CD4-positive, alpha-beta T cell treated with Interleukin-4 for 4 hours (primary cell): ENCODE measurements around the gene ZNF532.
"Not testable (repeated sequence)": the region's sequence is repeated elsewhere in the genome, so short reads cannot be mapped to it uniquely, and the experiment has no call there.

Source experiments
- DNase-seq: peaks from one replicate; pipeline ENCODE4 v3.0.0-alpha.2; 2020

The ZNF532 gene

GRCh38 chr18:59011786-59012185, 147.1 kb downstream of the ZNF532 start:
- DNase-seq = no peak

- no peak for DNase-seq
Measured at GRCh38 chr18:59012815-59013705, 148.4 kb downstream of the ZNF532 start.

GRCh38 chr18:59013744-59014143, 149.1 kb downstream of the ZNF532 start:
- no peak for DNase-seq

- no peak for DNase-seq
Measured at GRCh38 chr18:59015531-59016152, 151.0 kb downstream of the ZNF532 start.

GRCh38 chr18:59021500-59021899, 156.8 kb downstream of the ZNF532 start:
- no peak for DNase-seq

- DNase-seq = no peak
Measured at GRCh38 chr18:59022167-59022945, 157.7 kb downstream of the ZNF532 start.

- DNase-seq = no peak
Measured at GRCh38 chr18:59024829-59025228, 160.2 kb downstream of the ZNF532 start.

GRCh38 chr18:59025532-59025931, 160.9 kb downstream of the ZNF532 start:
- DNase-seq = not testable (repeated sequence)

- DNase-seq = no peak
Measured at GRCh38 chr18:59026364-59026763, 161.7 kb downstream of the ZNF532 start.

- DNase-seq = no peak
Measured at GRCh38 chr18:59026831-59027410, 162.2 kb downstream of the ZNF532 start.

- DNase-seq = no peak
Measured at GRCh38 chr18:59029663-59030429, 165.2 kb downstream of the ZNF532 start.

GRCh38 chr18:59032308-59032707, 167.6 kb downstream of the ZNF532 start:
- no peak for DNase-seq

- DNase-seq = no peak
Measured at GRCh38 chr18:59033359-59033758, 168.7 kb downstream of the ZNF532 start.

- DNase-seq = no peak
Measured at GRCh38 chr18:59033974-59034373, 169.3 kb downstream of the ZNF532 start.

- DNase-seq = no peak
Measured at GRCh38 chr18:59035591-59035990, 170.9 kb downstream of the ZNF532 start.
